NCI-H1436 treated with DMSO at 0.1 percent for 48 hours (cell line): Measurements from ENCODE around the gene AQP11.
"Not testable (repeated sequence)": the region's sequence is repeated elsewhere in the genome, so short reads cannot be mapped to it uniquely, and the experiment has no call there.

Source experiments
- DNase-seq: peaks from one replicate; lab custom pipeline; 2025; lab: John Stamatoyannopoulos, UW

AQP11 gene, protein sequence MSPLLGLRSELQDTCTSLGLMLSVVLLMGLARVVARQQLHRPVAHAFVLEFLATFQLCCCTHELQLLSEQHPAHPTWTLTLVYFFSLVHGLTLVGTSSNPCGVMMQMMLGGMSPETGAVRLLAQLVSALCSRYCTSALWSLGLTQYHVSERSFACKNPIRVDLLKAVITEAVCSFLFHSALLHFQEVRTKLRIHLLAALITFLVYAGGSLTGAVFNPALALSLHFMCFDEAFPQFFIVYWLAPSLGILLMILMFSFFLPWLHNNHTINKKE

DNA sequence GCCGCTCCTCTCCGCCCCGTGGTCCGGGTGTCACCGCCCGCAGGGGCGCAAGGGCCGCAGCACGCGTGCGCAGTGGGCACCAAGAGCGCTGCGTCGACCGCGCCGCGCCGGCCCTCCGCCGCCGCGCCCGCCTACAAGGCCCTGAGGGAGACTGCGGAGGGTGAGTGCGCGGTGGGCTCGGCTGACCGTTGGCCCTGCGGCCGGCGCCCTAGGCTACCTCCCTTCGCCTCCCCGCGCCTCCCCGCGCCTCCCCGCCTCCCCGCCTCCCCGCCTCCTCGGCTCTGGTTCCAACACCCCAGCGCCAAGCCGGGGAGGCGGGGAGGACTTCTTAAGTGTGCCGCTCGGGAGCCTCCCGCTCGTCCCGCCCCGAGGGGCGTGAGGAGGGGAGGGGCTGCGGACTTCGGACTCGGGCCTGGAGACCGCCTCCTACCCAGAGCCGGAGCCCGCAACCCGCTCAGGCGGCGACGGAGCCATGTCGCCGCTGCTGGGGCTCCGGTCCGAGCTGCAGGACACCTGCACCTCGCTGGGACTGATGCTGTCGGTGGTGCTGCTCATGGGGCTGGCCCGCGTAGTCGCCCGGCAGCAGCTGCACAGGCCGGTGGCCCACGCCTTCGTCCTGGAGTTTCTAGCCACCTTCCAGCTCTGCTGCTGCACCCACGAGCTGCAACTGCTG, at the start of gene AQP11:
Gene AQP11, plus strand, starts transcription at position 433 of the 673 bp plus-strand sequence. Its CDS starts 40 bp downstream, at position 473.
- DNase-seq = no peak

DNA sequence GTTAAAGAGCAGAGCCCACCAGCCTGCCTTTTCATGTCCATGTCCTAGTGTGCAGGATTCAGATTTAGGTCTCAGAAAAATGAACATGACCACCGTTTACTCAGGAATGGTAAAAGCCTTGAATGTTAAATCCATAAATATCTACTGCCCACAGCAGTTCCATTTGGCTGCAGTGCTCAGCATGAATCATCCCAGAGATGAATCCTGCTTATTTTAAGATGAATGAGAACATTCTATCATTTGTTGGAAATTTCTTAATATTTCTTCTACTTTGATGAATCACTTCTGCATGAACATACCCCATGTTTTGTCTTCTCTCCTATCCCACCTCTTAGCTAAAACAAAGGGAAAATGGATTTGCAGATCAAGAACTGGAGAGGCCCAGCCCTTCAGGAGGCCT, 47.5 kb upstream of the AQP11 start:
- no peak for DNase-seq

DNA sequence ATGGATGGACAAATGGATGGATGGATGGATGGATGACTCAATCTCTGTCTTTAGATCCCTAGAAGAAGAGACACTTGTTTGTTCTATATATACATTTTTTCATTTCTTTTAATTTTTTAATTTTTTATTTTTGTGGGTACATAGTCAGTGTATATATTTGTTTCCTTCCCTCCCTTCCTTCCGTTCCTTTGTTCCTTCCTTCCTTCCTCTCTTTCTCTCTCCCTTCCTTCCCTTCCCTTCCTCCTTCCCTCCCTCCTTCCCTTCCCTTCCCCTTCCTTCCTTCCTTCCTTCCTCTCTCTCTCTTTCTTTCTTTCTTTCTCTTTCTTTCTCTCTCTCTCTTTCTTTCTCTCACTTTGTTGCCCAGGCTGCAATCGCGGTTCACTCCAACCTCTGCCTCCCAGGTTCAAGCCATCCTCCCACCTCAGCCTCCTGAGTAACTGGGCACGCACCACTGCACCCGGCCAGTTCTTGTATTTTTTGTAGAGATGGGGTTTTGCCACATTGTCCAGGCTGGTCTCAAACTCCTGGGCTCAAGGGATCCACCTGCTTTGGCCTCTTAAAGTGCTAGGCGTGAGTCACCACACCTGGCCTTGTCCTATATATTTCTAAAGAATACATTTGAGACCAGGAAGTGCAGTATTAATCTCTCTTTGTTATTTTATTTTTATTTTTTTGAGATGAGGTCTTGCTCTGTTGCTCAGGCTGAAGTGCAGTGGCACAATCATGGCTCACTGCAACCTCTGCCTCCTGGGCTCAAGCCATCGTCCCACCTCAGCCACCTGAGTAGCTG, 42.5 kb upstream of the AQP11 start:
- no peak for DNase-seq

DNA sequence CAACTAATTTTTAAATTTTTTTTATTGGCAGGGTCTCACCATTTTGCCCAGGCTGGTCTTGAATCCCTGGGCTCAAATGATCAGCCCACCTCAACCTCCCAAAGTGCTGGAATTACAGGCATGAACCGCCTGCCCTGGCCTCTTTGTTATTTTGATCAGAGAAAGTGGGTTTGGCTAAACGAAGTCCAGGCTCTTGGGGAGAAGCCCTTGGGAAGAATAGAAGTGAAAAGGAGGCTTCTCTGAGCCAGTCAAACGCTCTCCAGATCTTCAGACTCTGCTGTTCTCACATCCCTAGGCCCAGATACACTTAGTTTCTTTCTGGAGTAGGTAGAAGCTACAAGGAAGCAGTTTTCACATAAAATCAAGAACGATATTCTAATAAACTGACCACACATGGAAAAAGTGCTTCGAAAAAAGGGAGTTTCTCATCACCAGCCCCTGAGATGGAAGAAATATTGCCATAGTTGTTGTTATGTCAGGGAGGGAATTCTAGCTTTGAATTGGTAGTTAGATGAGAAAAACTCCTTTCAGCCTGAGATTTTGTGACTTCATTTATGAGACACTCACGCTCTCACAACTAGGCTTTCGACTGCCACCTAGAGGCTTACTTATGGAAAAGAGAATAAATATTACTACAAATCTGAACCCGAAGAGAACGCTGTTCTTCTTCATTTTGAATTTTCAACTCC, 41.7 kb upstream of the AQP11 start:
- DNase-seq = peak; percentile 30

DNA sequence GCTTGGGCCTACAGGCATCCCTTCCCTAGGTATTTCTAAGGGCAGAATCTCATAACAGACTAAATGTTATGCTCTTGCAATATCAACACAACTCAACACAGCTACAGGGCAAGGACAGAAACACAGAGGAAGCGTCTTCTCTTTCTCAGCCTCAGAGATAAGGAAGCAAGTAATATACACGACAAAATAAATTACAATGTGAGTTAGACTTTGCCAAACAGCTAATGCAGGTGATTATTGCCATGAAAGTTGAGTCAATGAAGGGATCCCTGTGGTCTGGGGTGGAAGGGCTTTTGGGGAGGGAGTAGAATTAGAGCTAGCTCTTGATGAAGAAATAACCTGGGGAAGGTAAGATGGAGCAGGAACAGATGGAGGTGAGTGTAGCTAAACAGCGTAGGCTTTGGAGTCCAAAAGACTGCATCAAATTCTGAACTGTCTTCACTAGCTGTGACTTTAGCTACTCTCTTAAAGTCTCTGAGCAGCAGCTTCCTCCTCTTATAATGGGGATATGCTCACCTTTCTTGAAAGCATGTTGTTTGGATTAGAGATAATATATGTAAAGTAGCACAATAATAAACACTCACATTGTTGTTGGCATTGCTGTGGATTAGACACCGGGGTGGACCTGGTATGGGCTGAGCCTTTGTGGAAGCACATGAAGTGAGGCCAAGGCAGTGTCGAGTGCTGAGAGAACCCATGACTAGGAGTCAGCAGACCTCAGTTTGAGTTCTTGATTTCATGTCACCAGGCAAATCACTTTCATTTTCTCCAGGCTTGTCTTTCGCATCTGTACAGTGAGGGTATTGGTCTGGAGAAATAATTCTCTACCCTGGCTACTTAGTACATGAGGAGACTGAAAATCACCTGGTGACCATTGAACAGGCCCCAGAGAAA, 41.0 kb upstream of the AQP11 start:
- no peak for DNase-seq

DNA sequence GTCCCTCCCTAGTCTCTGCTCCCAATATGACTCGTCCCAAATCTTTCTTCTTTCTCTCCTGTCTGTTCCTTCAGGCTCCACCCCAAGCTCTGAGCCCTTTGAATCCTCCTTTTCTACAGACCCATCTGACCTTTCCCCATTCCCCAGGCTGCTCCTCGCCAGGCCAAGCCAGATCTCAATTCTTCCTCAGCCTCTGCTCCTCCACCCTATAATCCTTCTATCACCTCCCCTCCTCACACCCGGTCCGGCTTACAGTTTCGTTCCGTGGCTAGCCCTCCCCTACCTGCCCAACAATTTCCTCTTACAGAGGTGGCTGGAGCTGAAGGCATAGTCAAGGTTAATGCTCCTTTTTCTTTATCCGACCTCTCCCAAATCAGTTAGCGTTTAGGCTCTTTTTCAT, 38.3 kb upstream of the AQP11 start:
- not testable (repeated sequence) for DNase-seq

DNA sequence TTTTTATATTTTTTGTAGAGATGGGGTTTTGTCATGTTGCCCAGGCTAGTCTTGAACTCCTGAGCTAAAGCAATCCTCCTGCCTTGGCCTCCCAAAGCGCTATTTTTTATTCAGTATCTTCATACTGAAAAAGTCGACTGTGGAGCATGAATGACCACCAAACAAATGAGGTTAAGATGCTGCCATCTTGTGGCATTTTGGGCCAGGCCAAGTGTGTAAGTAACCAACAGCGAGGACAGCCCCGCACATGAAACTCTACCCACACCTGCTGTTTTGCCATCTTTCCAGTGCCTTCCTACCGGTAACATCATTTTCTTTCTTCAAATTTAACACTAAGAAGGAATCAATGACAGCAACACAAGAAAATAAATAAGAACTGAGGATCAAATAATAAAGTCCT, 32.2 kb upstream of the AQP11 start:
- DNase-seq = no peak

DNA sequence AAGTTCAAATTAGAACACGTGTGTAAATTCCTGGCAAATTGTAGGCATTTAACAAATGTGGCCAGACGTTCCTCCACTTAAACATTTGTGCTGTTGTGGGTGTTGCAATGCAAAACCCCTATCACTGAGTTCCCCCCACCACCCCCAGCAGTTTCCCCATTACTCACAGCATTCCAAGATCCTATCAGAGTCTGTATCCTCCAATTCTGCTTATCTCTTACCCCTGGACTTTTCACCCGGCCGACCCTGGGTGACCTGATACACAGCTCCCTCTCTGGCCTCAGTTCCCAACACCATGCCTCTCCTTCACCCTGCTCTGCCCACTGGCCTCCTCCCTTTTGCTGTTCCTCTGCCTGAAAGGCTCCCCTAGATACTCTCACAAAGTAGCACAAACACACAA, 31.4 kb upstream of the AQP11 start:
- DNase-seq = no peak

DNA sequence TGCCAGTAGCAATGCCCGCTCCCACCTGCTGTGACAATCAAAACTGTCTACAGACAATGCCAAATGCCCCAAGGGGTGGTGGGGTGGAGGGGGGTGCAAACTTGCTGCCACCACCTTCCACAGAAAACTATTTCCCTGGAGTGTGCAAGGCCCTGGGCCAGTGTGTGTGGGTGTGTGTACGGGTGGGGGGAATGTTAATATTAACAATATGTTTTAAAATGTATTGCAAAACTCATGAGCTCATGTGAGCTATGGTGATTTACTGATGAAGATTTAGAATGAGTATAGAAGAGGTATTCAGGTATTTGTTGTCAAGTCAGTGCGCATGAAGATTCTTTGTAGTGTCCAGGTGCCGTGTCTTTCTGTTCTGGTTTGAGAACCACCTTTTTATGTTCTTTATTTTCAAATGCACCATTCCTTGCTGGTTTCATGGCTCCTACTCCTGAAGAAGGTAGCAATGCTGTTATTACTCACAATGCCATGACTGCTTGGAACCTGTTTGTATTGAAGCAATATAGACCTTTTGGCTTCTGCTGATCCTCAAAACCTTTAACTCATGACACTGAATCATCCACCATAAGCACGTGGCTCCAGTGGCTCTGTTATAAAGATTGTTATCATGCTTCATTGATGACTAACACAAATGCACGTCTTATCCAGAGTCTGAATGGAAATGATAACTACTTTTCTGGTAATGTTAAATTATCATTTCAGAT, 29.9 kb upstream of the AQP11 start:
- no peak for DNase-seq

DNA sequence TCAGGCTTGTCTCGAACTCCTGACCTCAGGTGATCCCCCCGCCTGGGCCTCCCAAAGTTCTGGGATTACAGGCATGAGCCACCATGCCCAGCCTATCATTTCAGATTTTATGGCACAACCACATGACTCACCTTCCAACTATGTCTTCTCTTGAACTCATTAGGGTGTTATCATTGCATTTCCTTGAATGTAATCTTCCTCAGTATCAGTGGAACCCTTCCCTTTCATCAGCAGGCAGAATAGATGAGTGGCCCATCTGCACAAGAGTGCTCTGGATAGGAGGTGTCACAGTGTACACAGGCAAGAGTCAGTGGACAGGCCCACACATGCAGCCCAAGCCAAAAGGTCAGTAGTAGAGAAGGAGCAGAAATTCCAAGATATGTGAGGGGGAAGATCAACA, 29.1 kb upstream of the AQP11 start:
- no peak for DNase-seq

DNA sequence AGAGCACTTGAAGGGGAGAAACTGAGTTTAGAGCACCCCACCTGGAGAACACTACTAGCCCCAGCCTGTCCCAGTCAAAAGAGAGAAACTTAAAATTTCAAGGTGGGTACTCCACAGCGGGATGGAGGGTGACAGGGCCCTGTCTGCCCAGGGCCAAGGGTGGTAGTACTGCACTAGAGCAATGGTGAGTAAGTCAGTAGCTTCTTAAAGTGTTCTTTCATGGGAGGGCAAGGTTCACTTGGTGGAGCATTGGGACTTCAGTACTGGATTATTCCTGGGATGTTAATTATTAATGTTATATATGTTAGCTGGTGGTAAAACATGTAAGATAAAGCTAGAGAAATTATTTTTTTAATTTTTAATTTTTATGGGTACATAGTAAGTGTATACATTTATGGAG, 28.5 kb upstream of the AQP11 start:
- no peak for DNase-seq

DNA sequence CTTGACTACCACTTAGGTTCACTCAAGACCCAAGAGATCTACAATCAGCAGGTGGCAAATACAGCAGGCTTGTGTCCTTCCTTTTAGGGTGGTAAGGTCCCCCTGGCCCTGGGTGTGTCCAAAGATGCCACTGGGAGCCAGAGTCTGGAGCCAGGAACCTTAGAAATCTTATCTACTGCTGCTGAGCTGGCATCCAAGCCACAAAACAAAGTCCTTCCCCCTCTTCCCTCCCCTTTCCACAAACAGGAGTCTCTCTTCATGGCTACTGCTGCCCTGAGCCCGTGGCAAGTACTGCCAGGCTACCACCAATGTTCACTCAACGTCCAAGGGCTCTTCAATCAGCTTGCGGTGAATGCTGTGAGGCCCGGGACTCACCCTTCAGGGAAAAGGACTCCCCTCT, 21.4 kb upstream of the AQP11 start:
- DNase-seq = no peak

DNA sequence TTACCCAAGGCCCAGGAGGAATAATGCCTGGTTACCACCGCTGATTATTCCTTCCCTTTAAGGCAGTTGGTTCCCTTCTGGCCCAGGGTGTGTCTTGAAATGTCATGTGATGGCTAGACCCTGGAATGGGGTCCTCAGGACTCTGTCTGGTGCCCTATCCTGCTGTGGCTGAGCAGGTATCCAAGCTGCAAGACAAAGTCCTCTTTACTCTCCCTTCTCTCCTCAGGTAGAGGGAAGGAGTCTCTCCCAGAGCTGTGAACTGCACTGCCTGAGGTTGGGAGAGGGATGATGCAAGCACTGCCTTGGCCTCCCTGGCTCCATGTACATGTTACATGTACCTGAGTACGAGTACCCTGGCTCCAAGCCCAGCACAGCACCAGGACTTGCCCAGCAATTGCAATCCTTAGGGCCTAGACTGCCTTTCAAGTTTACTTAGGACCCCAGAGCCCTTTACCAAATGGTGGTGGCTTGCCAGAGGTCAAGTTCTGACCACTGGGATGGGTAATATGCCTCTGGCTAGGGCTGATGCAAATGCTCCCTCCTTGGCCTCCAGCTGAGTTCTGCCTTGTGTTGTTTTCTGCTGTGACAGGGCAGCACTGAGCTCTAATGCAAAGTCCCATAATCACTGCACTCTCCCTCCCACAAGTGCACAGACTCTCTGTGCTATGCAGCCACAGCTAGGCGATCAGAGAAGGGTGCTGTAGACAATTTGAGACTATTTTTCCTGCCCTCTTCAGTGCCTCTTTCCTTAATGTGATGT, 20.7 kb upstream of the AQP11 start:
- DNase-seq = no peak

DNA sequence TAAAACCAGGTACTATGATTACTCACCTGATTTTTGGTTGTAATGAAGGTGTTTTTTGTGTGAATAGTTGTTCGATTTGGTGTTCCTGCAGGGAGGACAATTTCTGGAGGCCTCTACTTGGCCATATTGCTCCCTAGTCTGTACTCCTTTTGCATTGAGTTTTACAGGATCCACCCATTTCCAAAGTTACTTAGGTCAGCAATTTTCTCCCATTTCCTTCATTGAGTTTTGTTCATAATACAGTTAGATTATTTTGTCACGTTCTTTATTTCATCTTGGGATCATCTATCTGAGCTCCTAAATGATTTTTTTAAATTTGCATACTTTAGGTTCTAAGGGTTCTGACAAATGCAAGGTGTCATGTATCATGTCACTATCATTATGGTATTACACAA, 20.1 kb upstream of the AQP11 start:
- no peak for DNase-seq

DNA sequence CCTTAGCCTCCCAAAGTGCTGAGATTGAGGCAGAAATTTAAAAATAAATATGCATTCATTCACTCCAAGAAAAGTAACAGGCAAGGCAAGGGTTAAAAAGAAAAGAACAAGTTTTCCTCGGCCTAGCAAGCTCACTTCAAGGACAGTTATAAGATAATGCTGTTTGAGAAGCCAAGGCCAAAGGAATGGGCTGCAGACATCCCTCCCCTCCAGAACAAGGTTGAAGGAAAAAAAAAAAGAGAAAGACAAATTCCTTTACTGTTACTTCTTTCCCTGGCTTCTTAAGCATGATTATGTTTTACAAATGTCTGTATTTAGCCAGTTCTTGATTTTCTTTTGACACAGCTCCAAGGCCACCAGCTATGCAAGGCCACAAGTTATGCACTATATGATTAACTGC, 18.9 kb upstream of the AQP11 start:
- not testable (repeated sequence) for DNase-seq

DNA sequence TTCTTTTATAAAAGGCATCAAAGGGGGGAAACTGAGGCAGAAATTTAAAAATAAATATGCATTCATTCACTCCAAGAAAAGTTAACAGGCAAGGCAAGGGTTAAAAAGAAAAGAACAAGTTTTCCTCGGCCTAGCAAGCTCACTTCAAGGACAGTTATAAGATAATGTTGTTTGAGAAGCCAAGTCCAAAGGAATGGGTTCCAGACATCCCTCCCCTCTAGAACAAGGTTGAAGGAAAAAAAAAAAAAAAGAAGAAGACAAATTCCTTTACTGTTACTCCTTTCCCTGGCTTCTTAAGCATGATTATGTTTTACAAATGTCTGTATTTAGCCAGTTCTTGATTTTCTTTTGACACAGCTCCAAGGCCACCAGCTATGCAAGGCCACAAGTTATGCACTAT, 14.3 kb upstream of the AQP11 start:
- not testable (repeated sequence) for DNase-seq

DNA sequence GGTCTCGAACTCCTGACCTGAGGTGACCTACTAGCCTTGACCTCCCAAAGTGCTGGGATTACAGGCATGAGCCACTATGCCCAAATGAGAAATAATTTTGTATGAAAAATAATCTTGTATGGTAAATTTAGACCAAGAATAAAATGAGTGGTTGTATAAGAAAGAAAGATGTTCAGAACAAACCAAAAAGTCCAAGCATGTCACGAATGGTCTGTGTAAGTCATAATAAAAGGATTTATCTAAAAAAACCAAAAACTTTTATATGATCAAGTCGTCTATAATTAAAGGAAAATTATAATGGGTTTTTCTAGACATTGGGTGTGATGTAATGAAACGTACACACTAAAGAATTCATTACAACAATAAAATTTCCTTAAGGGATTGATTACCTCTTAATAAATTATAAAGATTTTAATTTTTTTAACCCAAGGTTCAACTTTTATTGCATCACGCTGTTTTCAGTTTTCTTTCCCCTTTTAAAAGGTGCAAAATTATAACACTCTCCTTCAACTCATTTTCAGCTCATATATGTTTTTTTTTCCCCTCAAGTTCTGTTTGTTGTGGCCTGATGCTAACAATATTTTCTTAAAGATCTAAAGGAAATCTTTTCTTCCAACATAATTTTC, 8.9 kb upstream of the AQP11 start:
- DNase-seq = no peak

DNA sequence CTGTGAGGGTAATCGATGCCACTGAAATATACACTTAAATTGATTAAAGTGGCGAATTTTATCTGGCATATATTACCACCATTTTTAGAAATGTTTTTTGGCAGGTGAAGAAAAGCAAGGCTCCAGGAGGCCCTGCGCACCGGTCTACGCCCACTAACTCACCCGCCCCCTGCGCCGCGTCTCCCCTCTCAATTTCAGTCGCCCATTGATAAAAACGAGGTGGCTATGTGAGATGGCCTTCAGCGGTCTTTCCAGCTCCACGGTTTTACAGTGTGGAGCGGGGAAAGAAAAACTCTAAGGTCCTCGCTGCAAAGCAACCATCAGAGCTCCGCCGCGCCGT, 602 bp upstream of the AQP11 start:
- no peak for DNase-seq

DNA sequence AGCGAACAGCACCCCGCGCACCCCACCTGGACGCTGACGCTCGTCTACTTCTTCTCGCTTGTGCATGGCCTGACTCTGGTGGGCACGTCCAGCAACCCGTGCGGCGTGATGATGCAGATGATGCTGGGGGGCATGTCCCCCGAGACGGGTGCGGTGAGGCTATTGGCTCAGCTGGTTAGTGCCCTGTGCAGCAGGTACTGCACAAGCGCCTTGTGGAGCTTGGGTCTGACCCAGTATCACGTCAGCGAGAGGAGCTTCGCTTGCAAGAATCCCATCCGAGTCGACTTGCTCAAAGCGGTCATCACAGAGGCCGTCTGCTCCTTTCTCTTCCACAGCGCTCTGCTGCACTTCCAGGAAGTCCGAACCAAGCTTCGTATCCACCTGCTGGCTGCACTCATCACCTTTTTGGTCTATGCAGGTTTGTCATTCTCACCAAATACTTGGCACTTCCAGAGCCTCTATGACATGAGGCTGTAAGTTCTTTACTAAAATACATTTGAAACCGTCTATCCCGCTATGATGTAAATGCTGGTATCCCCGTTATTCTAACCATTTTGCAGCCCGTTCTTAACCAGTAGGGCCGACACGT, 535 bp downstream of the AQP11 start:
- DNase-seq = no peak
